ENCODE data around the gene UPK3BL1. TPM values are rescaled to one million over a fixed set of nuclear protein-coding genes. Genes with fewer than 3 reads are reported as not detected.

UPK3BL1 gene, protein sequence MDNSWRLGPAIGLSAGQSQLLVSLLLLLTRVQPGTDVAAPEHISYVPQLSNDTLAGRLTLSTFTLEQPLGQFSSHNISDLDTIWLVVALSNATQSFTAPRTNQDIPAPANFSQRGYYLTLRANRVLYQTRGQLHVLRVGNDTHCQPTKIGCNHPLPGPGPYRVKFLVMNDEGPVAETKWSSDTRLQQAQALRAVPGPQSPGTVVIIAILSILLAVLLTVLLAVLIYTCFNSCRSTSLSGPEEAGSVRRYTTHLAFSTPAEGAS
- total RNA-seq: 8.6 and 50.1 TPM in 2 replicates

DNA sequence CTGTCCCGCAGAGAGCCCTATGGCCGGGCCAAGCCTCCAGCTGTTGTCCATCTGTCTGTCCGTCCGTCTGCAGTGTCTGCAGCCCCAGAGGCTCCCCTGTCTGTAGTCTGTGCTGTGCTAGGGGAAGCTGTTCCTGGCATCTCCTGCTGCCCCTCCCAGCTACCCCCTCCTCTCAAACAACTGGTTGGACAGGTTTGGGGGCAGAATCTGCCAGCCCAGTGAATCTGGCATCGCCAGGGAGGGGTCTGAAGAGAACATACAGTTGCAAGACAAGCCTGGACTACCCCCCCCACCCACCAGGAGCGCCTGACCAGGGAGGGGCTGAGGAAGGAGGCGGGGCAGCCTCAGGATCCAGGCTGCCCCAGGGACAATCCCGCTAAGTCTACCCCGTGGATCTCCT lies at the start of gene UPK3BL1:
TSS of gene UPK3BL1 (minus strand) at position 101 of the 400 bp plus-strand sequence. CDS start at position 51, 50 bp downstream.

DNA sequence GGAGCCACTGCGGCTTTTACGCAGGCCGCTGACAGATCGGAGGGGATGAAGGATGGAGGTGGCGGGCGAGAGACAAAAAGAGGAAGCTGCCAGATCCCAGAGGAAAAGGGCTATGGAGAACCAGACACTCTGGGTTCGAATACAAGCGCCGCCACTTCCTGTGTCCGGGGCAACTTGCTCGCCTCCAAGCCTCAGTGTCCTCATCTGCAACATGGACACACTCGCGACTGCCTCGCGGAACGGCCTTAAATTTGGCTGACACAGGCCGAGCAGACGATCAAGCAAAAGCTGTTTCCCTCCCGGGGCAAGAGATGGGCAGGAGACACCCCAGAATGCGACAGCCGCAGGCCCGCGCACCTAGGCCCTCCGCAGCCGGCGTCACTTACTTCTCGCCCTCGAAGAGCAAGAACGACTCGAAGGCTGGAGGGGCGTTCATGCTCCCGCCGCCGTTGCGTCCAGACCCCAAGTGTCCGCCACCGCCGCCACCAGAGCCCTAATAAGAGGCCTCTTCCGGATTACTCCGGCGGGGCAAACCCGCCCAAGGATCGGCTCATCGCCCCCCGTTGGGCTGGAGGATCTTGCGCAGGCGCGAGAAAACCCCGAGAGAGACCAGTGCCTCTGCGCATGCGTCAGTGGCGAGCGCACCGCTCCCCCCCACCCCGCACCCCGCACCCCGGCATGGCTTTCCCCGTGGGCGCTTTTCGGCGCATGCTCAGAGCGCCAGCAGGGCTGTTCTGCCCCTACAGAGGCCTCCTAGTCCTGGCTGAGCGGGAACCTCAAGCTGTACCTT lies 28.8 kb upstream of the UPK3BL1 start, which contains the start of gene POLR2J2:
TSS of gene POLR2J2 (minus strand) at position 498 of the 790 bp plus-strand sequence. CDS start at position 436, 62 bp downstream.

DNA sequence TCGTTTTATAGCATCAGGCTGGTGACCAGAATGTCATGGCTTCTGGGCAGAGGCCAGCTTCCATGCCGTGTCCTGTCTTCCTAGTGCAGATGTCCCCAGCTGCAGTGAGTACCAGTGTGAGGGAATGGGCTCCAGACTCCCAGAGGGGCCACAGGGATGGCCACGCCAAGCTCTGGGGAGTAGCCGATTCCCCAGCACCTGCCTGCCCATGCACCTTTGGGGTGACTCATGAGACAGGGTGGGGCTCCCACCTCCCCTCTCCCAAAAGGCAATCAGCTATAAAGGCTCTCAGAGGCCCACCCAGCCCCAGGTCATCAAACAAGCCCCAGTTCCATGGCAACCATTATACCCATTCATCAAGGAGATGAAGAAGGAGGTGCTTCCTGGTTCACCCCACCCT lies 7.3 kb upstream of the UPK3BL1 start, which contains the start of gene SPDYE2B:
TSS of gene SPDYE2B (plus strand) at position 396 of the 400 bp plus-strand sequence. CDS start 2,030 bp downstream, outside the sequence.

DNA sequence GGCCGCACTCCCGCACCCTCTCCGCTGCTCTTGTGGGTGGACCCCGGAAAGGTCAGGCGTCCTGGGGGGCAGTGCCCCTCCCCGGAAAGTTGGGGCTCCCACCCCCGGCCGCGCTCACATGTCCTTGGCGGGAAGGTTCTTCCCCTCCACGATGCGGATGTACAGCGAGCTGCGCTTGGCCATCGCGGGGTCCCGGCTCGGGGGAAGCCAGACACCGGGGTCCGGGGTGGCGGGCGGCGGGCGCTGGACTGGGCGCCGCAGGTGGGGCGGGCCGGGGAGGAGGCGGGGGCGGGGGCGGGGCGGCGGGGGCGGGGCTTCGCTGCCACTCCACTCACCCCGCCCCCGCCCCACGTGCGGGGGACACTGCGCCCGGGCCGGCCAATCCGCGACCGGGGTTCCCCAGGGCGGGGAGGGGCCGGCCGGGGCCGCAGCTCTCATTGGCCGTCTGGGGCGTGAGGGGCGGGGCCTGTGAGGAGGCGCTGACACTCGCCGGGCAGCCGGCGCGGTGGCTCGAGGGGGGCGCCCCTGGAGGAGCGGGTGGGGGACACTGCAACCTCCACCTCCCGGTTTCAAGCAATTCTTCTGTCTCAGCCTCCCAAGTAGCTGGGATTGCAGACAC lies 26.0 kb downstream of the UPK3BL1 start, which contains the start of gene RASA4:
TSS of gene RASA4 (minus strand) at position 250 of the 619 bp plus-strand sequence. CDS start at position 183, 67 bp downstream.

Other genes with a start within 250 kb of the UPK3BL1 start
- 9.1 and 16.4 TPM in 2 replicates for gene PRKRIP1, start 246.4 kb downstream of the UPK3BL1 start, total RNA-seq
- 60.6 and 61.8 TPM in 2 replicates for gene ORAI2, start 209.2 kb downstream of the UPK3BL1 start, total RNA-seq
- gene ALKBH4, start 177.9 kb downstream of the UPK3BL1 start, total RNA-seq: 22.2 and 27.6 TPM in 2 replicates
- 28.1 and 32.8 TPM in 2 replicates for gene LRWD1, start 177.8 kb downstream of the UPK3BL1 start, total RNA-seq
- 50.3 and 62.1 TPM in 2 replicates for gene POLR2J, start 163.9 kb downstream of the UPK3BL1 start, total RNA-seq
- gene RASA4B, start 125.0 kb downstream of the UPK3BL1 start, total RNA-seq: 0.81 and 26.1 TPM in 2 replicates
- 0.98 and 10.5 TPM in 2 replicates for gene UPK3BL2, start 99.1 kb downstream of the UPK3BL1 start, total RNA-seq
- not detected in 2 replicates for gene SPDYE2, start 91.6 kb downstream of the UPK3BL1 start, total RNA-seq
- gene POLR2J3, start 70.2 kb downstream of the UPK3BL1 start, total RNA-seq: 6.8 and 51.0 TPM in 2 replicates
- gene RASA4, start 26.0 kb downstream of the UPK3BL1 start, total RNA-seq: 3.4 and 16.2 TPM in 2 replicates
- gene SPDYE2B, start 7.5 kb upstream of the UPK3BL1 start, total RNA-seq: not detected in 2 replicates
- 0.33 and 2.7 TPM in 2 replicates for gene POLR2J2, start 28.9 kb upstream of the UPK3BL1 start, total RNA-seq
- gene FAM185A, start 106.2 kb upstream of the UPK3BL1 start, total RNA-seq: 7.2 and 8.1 TPM in 2 replicates

All from mesangial cell (primary cell).